GM18909 (cell line): ENCODE measurements around the gene TCF19.

Experiments
- ATAC-seq: cut with Tn5 transposase; IDR thresholded peaks from one replicate; pipeline ENCODE4 v1.9.1; 2021; ENCODE audit warnings: mild to moderate bottlenecking; ENCODE audit not compliant: unreplicated experiment, poor library complexity

Gene TCF19

DNA sequence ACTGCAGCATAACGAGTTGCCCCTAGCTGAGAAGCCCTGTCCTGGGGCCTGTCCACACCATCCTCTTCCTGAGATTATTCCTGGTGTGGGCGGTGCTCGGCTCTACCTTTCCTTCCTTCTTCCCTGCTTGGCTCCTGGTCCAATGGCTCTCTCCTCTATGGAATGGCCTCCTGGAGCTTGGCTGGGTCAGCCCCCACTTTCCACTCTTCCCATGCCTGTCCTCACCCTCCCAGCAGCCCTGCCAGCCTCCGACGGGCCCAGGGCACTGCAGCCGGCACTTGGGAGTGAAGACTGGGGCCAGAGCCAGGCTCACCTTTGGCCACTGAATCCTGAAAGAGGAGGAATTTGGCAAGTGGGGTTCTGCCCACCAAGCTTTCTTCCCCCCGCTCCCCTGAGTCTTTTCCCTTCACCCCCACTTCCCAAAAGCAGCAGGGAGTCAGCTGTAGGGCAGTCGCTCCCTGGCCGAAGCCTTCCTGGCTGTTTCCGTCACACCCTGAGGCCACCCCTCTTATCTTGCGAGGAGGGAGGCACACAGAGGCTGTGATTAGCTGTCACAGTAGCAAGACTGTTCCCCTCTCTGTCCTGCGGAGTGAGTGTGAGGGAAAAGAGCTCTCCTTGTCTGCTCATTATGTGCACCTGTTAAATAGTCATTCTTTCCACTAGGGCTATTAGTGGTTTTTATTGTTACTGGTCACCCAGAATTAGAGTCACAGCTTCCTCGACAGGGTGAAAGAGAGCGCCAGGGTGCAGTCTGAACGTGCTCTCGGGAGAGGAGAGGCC, 31.8 kb upstream of the TCF19 start:
- ATAC-seq, result no peak

DNA sequence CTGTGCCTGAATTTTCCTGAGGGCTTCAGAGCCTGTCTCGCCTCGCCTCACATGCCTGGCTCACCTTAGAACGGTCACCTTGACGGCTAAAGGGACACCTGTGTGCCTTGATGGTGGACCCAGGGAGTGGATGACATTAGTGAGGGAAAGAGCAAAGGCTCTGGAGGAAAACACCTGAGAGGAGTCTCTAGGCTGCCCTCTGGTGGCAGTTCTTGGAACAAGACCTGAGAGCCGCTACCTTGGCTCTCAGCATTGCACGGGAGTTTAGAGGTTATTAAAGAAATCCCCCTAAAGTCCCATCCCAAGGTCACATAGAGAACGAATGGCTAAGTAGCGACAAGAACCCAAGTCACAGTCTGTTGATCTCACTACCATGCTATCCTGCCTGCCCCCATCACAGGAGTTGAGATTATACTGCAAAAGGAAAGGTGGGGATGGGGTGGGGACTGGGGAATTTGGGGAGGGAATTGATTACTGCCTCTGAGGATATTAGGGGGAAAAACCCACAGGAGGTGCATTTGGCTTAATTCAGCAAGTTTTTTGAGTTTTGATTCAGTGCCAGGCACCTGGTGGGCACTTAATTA, 30.2 kb upstream of the TCF19 start:
- no peak for ATAC-seq

- ATAC-seq, result no peak
Observed at GRCh38 chr6:31129130-31129529, 29.3 kb upstream of the TCF19 start.

DNA sequence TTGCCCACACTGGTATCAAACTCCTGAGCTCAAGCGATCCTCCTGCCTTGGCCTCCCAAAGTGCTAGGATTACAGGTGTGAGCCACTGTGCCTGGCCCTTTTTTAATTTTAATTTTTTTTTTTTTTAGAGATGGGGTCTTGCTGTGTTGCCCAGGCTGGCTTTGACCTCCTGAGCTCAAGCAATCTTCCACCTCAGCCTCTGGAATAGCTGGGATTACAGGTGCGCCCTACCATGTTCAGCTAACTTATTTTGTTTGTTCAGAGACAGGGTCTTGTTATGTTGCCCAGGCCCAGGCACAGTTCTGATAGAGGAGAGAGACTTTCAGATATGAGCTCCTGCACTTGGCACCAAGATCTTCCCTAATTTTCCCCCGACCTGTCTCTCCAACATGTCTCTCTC, 27.6 kb upstream of the TCF19 start:
- no peak for ATAC-seq

GRCh38 chr6:31131595-31131994, 26.8 kb upstream of the TCF19 start:
- no peak for ATAC-seq

DNA sequence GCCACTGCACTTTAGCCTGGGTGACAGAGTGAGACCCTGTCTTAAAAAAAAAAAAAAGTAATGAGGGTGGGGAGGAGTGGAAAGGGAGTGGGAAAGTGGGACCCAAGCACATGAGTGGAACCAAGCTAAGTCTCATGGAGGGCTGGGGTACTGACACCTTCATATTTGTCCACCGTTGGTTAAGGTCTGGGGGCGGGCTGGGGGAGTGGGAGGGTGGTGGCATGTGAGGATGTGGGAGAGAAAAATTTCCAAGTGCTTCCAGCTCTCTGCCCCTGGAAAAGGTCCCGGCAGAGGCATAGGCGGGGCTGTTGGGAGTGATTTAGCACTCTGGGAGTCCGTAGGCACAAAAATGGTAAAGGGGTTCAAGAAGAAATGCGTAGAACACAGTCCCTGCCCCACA, 25.6 kb upstream of the TCF19 start:
- no peak for ATAC-seq

DNA sequence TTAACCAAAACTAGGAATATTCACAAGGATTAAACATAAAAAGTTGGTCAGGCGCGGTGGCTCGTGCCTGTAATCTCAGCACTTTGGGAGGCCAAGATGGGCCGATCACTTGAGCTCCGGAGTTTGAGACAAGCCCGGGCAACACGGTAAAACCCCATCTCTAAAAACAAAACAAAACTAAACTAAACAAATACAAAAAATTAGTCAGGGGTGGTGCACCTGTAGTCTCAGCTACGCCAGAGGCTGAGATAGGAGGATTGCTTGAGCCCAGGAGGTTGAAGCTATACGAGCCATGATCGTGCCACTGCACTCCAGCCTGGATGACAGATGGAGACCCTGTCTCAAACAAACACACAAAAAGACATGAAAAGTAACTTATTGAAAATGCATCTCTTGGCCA, 22.7 kb upstream of the TCF19 start:
- ATAC-seq, result no peak

DNA sequence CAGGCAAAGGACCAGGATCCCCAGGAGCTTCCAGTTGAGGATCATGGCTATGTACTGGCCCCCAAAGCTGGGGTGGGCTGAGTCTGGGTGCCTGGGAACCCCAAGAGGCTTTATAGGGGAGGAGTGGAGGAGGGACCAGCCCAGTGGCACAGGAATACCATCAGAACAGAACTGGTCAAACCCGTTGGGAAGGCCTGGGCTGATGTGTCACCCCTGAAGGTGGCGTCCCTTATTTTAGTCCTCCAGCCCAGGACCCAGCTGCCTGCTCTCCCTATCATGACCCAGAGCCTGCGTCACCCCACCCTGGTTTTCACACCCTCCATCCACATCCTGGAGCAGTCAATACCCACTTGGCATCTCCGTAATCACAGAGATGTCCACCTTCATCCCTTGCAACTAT, 19.4 kb upstream of the TCF19 start, which contains the start of gene PSORS1C2:
Gene PSORS1C2, minus strand, starts transcription at position 85 of the 400 bp plus-strand sequence. Its CDS starts 40 bp downstream, at position 45.
- no peak for ATAC-seq

DNA sequence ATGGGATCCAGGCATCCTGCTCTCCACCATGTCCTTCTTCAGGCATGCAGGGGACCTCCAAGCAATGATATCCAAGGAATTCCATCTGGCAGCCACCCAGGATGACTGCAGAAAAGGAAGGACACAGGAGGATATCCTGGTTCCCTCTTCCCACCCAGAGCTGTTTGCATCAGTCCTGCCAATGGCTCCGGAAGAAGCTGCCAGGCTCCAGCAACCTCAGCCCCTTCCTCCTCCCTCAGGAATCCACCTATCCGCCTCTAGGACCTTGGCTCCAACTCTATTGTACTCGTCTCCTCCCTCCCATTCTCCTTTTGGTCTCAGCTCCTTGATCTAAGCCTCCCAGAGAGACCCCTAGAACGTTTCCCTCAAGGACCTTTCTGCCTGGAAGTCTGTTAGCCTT, 18.8 kb upstream of the TCF19 start:
- no peak for ATAC-seq

GRCh38 chr6:31140643-31141042, 17.7 kb upstream of the TCF19 start:
- no peak for ATAC-seq

DNA sequence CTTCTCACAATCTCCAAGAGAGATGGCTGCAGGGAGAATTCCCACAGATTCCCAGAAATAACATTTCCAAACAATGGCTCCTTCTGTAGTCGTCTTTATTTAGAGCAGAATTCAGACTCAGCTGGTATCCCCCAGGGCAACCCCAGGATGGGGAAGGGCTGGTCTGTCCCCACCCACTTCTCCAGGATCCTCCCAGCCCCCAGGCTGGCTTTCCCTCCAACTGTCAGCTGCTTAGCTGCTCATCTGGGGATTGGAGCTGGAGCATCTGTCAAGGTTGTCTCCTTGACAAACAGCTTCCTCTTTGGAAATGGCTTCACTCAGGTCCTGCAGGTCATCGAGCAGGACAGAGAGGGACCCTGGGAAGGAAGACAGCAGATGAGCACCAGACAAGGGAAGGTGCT, 16.0 kb upstream of the TCF19 start:
- ATAC-seq, result no peak

- ATAC-seq, result no peak
Observed at GRCh38 chr6:31143148-31143547, 15.2 kb upstream of the TCF19 start.

DNA sequence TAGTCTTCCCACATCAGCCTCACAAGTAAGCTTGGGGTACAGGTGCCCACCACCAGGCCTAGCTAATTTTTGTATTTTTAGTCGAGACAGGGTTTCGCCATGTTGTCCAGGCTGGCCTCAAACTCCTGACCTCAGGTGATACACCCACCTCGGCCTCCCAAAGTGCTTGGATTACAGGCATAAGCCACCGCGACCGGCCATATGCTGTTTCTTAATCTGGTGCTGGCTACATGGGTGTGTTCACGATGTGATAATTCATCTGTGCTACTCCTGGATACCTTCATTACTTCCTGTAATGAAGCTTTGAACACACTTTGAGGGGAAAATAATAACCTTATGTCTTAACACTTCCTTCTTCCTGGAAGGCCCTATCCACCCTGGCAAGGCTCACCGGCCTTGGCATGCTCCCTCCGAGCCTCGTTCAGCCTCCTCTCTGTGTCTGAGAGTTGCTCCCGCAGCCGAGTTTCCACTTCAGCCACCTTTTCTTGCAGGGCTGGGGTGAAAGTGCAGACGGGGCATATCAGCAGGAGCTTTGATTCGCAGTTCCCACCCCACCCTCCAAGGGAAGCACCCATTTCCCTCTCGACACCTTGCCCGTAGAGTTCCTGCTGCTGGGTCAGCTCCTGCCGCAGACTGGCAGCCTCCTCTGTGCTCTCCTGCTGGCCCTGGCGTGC, 14.0 kb upstream of the TCF19 start:
- ATAC-seq, result no peak

DNA sequence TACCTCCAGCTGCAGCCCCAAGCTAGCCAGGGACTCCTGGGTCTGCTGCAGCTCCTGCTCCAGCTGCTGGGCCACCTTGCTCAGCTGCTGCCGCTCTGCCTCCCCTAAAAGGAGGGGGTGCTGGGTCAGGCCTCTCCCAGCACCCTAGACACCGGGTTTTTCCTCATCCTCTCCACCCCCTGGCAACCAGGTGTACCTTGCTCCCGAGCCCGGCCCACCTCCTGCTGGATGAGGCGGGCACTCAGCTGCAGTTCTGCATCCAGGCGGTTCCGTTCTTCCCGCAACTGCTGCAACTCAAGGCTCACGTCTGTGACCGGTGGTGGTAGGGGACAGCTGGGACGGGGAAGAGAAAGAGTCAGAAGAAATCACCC, 13.4 kb upstream of the TCF19 start:
- ATAC-seq, result no peak

DNA sequence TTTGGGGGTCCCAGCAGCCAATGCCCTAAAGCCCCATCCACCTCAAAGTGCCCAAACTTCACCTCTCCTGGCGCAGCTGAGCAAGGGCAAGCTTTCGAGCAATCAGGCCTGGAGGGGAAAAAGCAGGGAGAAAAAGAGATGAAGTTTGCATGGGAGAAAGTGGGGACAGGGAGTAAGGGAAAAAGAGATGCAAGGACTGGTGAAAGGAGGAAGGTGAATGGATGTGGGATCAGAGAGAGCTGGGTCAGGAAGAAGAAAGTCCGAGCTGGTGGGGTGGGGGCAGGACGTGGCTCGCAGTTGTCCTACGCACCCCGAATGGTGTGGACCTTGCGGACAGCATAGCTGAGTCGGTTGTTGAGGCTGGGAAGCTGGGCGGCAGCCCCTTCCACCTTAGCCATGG, 13.0 kb upstream of the TCF19 start:
- no peak for ATAC-seq

GRCh38 chr6:31149827-31150447, 8.5 kb upstream of the TCF19 start:
- ATAC-seq, result no peak

- ATAC-seq, result no peak
Observed at GRCh38 chr6:31152781-31153180, 5.6 kb upstream of the TCF19 start.

- no peak for ATAC-seq
Observed at GRCh38 chr6:31154436-31154835, 4.0 kb upstream of the TCF19 start.

- ATAC-seq, result no peak
Observed at GRCh38 chr6:31156641-31157040, 1.7 kb upstream of the TCF19 start.

- ATAC-seq, result no peak
Observed at GRCh38 chr6:31157513-31158139, 763 bp upstream of the TCF19 start, which contains the start of gene CCHCR1. CCHCR1 (minus strand) TSS chr6:31157802; CDS start chr6:31157600, 202 bp downstream.
